ENCODE data around the gene PEX14. TPM values are rescaled to one million over a fixed set of nuclear protein-coding genes. Genes with fewer than 3 reads are reported as not detected.

The PEX14 gene
- total and polyA plus RNA-seq, 2 donors (not counting 3 experiments of a cell fraction or from before 2014, with no cell fraction given), result 19.5 to 26.5 TPM

DNA sequence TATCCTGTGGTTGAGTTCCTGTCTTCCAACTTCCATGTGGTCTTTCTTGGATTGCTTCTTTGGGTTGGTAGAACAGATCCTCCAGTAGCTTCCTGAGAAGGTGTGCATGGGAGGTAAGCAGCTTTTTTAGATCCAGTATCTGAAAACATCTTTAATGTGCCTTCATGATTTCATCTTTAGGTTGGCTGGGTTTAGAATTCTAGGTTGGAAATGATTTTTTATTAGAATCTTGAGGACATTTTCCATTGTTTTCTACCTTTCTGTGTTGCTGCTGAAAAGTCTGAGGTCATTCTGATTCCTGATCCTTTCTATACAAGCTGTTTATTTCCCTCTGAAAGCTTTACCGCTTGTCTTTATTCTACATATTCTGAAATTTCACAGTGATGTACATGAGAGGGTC, 94.8 kb downstream of the PEX14 start:
- Histone ChIP-seq H3K4me1 (ENCODE audit: control insufficient read depth, extremely low read depth, insufficient read depth, low read length) (no peaks in the 10 kb centered on the region), H4K20me1 (replicated peaks; ENCODE audit: control insufficient read depth, extremely low read depth, insufficient read depth, low read length) (no peaks in the 10 kb centered on the region), H3K79me2 (ENCODE audit: control insufficient read depth, insufficient read depth, low read length) (no peaks in the 10 kb centered on the region), H3K27me3 (ENCODE audit: control insufficient read depth in 2 of 2, insufficient read depth in 2 of 2, low read length in 2 of 2) (no peaks in the 10 kb centered on the region), H3K4me3 (replicated peaks in 1 of 3; ENCODE audit: insufficient read depth in 1 of 3, low read depth in 1 of 3, low read length in 3 of 3) (no peak overlapping the region), H3K9me1 (replicated peaks; ENCODE audit: control insufficient read depth, extremely low read depth, insufficient read depth, low read length) (no peaks in the 10 kb centered on the region), H3K27ac (ENCODE audit: insufficient read depth, low read depth, low read length) (no peak overlapping the region), H3K4me2 (ENCODE audit: insufficient read depth, low read length) (no peak overlapping the region), H3K9me3 (replicated peaks; ENCODE audit: control insufficient read depth, insufficient read depth, low read length) (no peaks in the 10 kb centered on the region), H2AFZ (ENCODE audit: low read depth, low read length) (no peak overlapping the region), H3K36me3 (ENCODE audit: control insufficient read depth in 2 of 2, extremely low read depth in 1 of 2, insufficient read depth in 2 of 2, low read length in 2 of 2) (no peaks in the 10 kb centered on the region), H3K9ac (replicated peaks; ENCODE audit: extremely low read depth, insufficient read depth, low read length) (no peak overlapping the region)
- CTCF ChIA-PET, result no interaction called here
- FAIRE-seq, result no peak
- no TSS peak for BruUV-seq (replicated peaks)
- intact Hi-C loops (cut with micrococcal nuclease), result no loop called here
- dilution Hi-C loops (cut with MboI; ENCODE audit: extremely low pct_ligation_motif_present, low sequenced_read_pairs), result no loop called here
- DNase-seq (ENCODE audit: low read depth, low spot score), result no peak
- TF ChIP-seq MYC (IDR thresholded peaks at IDR 0.05; ENCODE audit: low read depth, low read length) (no peak), POLR2AphosphoS5 (IDR thresholded peaks at IDR 0.05; ENCODE audit: insufficient read depth, low read depth, low read length) (no peak), POLR2A (IDR thresholded peaks at IDR 0.05; ENCODE audit: low read depth, low read length) (no peak), GATA2 (IDR thresholded peaks at IDR 0.05; ENCODE audit: insufficient read depth, insufficient read length, low read depth, low read length) (no peak)
- POLR2A ChIA-PET, result interaction anchor here (0.6 kb wide), 1 partner anchor 39 kb away, joined by 5 read pairs; no protein-coding TSS in a partner anchor

- peak; percentile 77 for DNase-seq (ENCODE audit: low read depth, low spot score)
- BruUV-seq (replicated peaks), result no TSS peak
Observed at GRCh38 chr1:10575616-10576015, 100.9 kb downstream of the PEX14 start.

More at GRCh38 chr1:10575616-10576015, 100.9 kb downstream of the PEX14 start:
- no peaks in the 10 kb centered on the region for H3K9me3 ChIP-seq (replicated peaks; ENCODE audit: control insufficient read depth, insufficient read depth, low read length)
- no peaks in the 10 kb centered on the region for H4K20me1 ChIP-seq (replicated peaks; ENCODE audit: control insufficient read depth, extremely low read depth, insufficient read depth, low read length)
- ChIA-PET POLR2A (no interaction called here), CTCF (interaction anchor here (1.3 kb wide), 1 partner anchor 22 kb away, joined by 4 read pairs; no protein-coding TSS in a partner anchor)
- peak overlapping the region; percentile 69 for H3K27ac ChIP-seq (ENCODE audit: insufficient read depth, low read depth, low read length)
- no peaks in the 10 kb centered on the region for H3K27me3 ChIP-seq (ENCODE audit: control insufficient read depth in 2 of 2, insufficient read depth in 2 of 2, low read length in 2 of 2)
- H3K36me3 ChIP-seq (ENCODE audit: control insufficient read depth in 2 of 2, extremely low read depth in 1 of 2, insufficient read depth in 2 of 2, low read length in 2 of 2), result no peaks in the 10 kb centered on the region
- TF ChIP-seq GATA2 (IDR thresholded peaks at IDR 0.05; ENCODE audit: insufficient read depth, insufficient read length, low read depth, low read length) (no peak), CTCF (IDR thresholded peaks at IDR 0.05; ENCODE audit: extremely low read depth in 1 of 2, insufficient read depth in 1 of 2, low read depth in 1 of 2, low read length in 2 of 2) (no peak), MYC (IDR thresholded peaks at IDR 0.05; ENCODE audit: low read depth, low read length) (no peak), FOS (IDR thresholded peaks at IDR 0.05; ENCODE audit: borderline replicate concordance, insufficient read depth, low read length) (peak; percentile 79), JUN (IDR thresholded peaks at IDR 0.05; ENCODE audit: borderline replicate concordance, insufficient read depth, insufficient read length, low read depth) (peak; percentile 87), POLR2A (IDR thresholded peaks at IDR 0.05; ENCODE audit: low read depth, low read length) (no peak)
- intact Hi-C loops (cut with micrococcal nuclease) (no loop called here), dilution Hi-C loops (cut with MboI; ENCODE audit: extremely low pct_ligation_motif_present, low sequenced_read_pairs) (no loop called here)
- H3K9ac ChIP-seq (replicated peaks; ENCODE audit: extremely low read depth, insufficient read depth, low read length), result peak overlapping the region; percentile 34
- no peaks in the 10 kb centered on the region for H3K9me1 ChIP-seq (replicated peaks; ENCODE audit: control insufficient read depth, extremely low read depth, insufficient read depth, low read length)
- peak overlapping the region; percentile 48 for H3K4me2 ChIP-seq (ENCODE audit: insufficient read depth, low read length)
- H3K4me3 ChIP-seq (replicated peaks in 1 of 3; ENCODE audit: insufficient read depth in 1 of 3, low read depth in 1 of 3, low read length in 3 of 3), result no peak overlapping the region
- peak; percentile 52 for FAIRE-seq
- H2AFZ ChIP-seq (ENCODE audit: low read depth, low read length), result no peak overlapping the region
- peaks cover 11% of the 10 kb centered on the region for H3K4me1 ChIP-seq (ENCODE audit: control insufficient read depth, extremely low read depth, insufficient read depth, low read length)
- no peaks in the 10 kb centered on the region for H3K79me2 ChIP-seq (ENCODE audit: control insufficient read depth, insufficient read depth, low read length)

Measured in endothelial cell of umbilical vein (primary cell).